H1 (cell line): ENCODE measurements around the gene MRRF. TPM values are rescaled to one million over a fixed set of nuclear protein-coding genes. Genes with fewer than 3 reads are reported as not detected.
A peak's percentile ranks its signal among the peaks of the same experiment; 100 is the strongest.

Source experiments
- CTCF ChIA-PET: fragments of 300-600 bp; sonication (Branson Sonifier 250); formaldehyde crosslinking; loops from one replicate; lab custom pipeline; 2021; ENCODE audit not compliant: partially characterized antibody; lab: Charles Lee
- POLR2A ChIA-PET: fragments of 300-600 bp; sonication (Branson Sonifier 250); formaldehyde crosslinking; loops from one replicate; lab custom pipeline; 2021; ENCODE audit warnings: inconsistent platforms; ENCODE audit not compliant: partially characterized antibody; lab: Charles Lee
- DNase-seq, 2 experiments: peaks; one replicate each; pipeline versions ENCODE4 v3.0.0 to v3.0.0-alpha.2; 2010 to 2022; ENCODE audit warnings: low spot score in 2 of 2, low read depth in 1 of 2, mixed read lengths in 1 of 2
- FAIRE-seq: peaks from 2 replicates; lab custom pipeline; 2011; peaks lifted over from hg19 to GRCh38; lab: Jason Lieb, UNC
- H2AFZ ChIP-seq: 2 replicates; pipeline ENCODE4 v1.8.1; 2012; ENCODE audit warnings: low read length, inconsistent platforms
- H2AK5ac ChIP-seq: 2 replicates; pipeline ENCODE4 v1.6.1; 2013; ENCODE audit warnings: low read depth, low read length
- H2BK120ac ChIP-seq: replicated peaks from 2 replicates; pipeline ENCODE3; 2013; ENCODE audit warnings: low read depth, low read length, inconsistent platforms
- H2BK12ac ChIP-seq: 2 replicates; pipeline ENCODE4 v1.6.1; 2013; ENCODE audit warnings: low read depth, low read length
- H2BK15ac ChIP-seq: 2 replicates; pipeline ENCODE4 v1.6.1; 2013; ENCODE audit warnings: low read length
- H2BK20ac ChIP-seq: 2 replicates; pipeline ENCODE4 v1.6.1; 2013; ENCODE audit warnings: low read length
- H2BK5ac ChIP-seq: 2 replicates; pipeline ENCODE4 v1.6.1; 2013; ENCODE audit warnings: low read depth, low read length
- H3K14ac ChIP-seq: 2 replicates; pipeline ENCODE4 v1.6.1; 2013; ENCODE audit warnings: inconsistent platforms; ENCODE audit not compliant: insufficient read length
- H3K18ac ChIP-seq: 2 replicates; pipeline ENCODE4 v1.6.1; 2013; ENCODE audit warnings: low read length; ENCODE audit errors: extremely low read depth
- H3K23ac ChIP-seq: 2 replicates; pipeline ENCODE4 v1.6.1; 2013; ENCODE audit warnings: inconsistent platforms; ENCODE audit not compliant: insufficient read length
- H3K23me2 ChIP-seq: 2 replicates; pipeline ENCODE4 v1.6.1; 2013; ENCODE audit warnings: low read depth, low read length
- H3K27ac ChIP-seq: 2 replicates; pipeline ENCODE4 v1.6.1; 2011; ENCODE audit warnings: low read depth, low read length, inconsistent platforms
- H3K27me3 ChIP-seq, 4 experiments: replicated peaks in 1 of 4; 1 replicate in 1 of 4; 2 replicates in 3 of 4; pipeline versions ENCODE4 v1.6.1 to v1.8.1; 2011 to 2013; ENCODE audit warnings: low read length in 3 of 4, mild to moderate bottlenecking in 3 of 4, inconsistent platforms in 2 of 4, mixed read lengths in 2 of 4, moderate library complexity in 1 of 4; ENCODE audit not compliant: control insufficient read depth in 3 of 4, insufficient read depth in 3 of 4; ENCODE audit errors: extremely low read depth in 1 of 4
- H3K36me3 ChIP-seq, 4 experiments: 2 replicates each; pipeline versions ENCODE4 v1.6.1 to v1.8.1; 2011 to 2013; ENCODE audit warnings: mild to moderate bottlenecking in 4 of 4, low read length in 3 of 4, moderate library complexity in 2 of 4, control low read depth in 1 of 4, inconsistent platforms in 1 of 4; ENCODE audit not compliant: insufficient read depth in 4 of 4, control insufficient read depth in 2 of 4
- H3K4ac ChIP-seq: replicated peaks from 2 replicates; pipeline ENCODE3; 2013; ENCODE audit warnings: low read length, low read depth, mixed read lengths, inconsistent platforms; ENCODE audit not compliant: insufficient read length
- H3K4me1 ChIP-seq, 4 experiments: replicated peaks in 1 of 4; 1 replicate in 1 of 4; 2 replicates in 3 of 4; pipeline versions ENCODE4 v1.6.1 to v1.8.1; 2011 to 2013; ENCODE audit warnings: low read length in 3 of 4, inconsistent platforms in 2 of 4, mixed read lengths in 1 of 4; ENCODE audit not compliant: insufficient read depth in 4 of 4, control insufficient read depth in 3 of 4
- H3K4me2 ChIP-seq, 2 experiments: 2 replicates each; pipeline versions ENCODE4 v1.6.1 to v1.8.1; 2011 to 2013; ENCODE audit warnings: low read depth in 2 of 2, low read length in 2 of 2, control low read depth in 1 of 2, inconsistent platforms in 1 of 2, mild to moderate bottlenecking in 1 of 2; ENCODE audit not compliant: insufficient read depth in 1 of 2
- H3K4me3 ChIP-seq, 4 experiments: fragments of 200-600, 300-600 bp in 1 of 4; sonication (generic), shearing (Covaris generic), sonication (Bioruptor Twin) in 1 of 4; 2 replicates each; pipeline versions ENCODE4 v1.5.1 to v1.8.1; 2011 to 2016; ENCODE audit warnings: low read length in 4 of 4, low read depth in 3 of 4, control low read depth in 2 of 4, inconsistent platforms in 2 of 4, mild to moderate bottlenecking in 2 of 4, mixed read lengths in 1 of 4, moderate library complexity in 1 of 4; ENCODE audit not compliant: insufficient read depth in 2 of 4; ENCODE audit errors: extremely low read depth in 1 of 4
- H3K56ac ChIP-seq: replicated peaks from 2 replicates; pipeline ENCODE3; 2013; ENCODE audit warnings: low read depth, mild to moderate bottlenecking, mixed read lengths, low read length, inconsistent platforms; ENCODE audit not compliant: insufficient read length
- H3K79me1 ChIP-seq: 2 replicates; pipeline ENCODE4 v1.6.1; 2013; ENCODE audit warnings: low read depth, low read length, control low read depth
- H3K79me2 ChIP-seq, 2 experiments: 2 replicates each; pipeline versions ENCODE4 v1.6.1 to v1.8.1; 2012 to 2013; ENCODE audit warnings: low read length in 2 of 2, mild to moderate bottlenecking in 2 of 2, inconsistent platforms in 1 of 2; ENCODE audit not compliant: insufficient read depth in 2 of 2, control insufficient read depth in 1 of 2
- H3K9ac ChIP-seq, 4 experiments: replicated peaks in 1 of 4; 1 replicate in 1 of 4; 2 replicates in 3 of 4; pipeline versions ENCODE4 v1.6.1 to v1.8.1; 2011 to 2013; ENCODE audit warnings: low read depth in 3 of 4, low read length in 3 of 4, control low read depth in 2 of 4, mild to moderate bottlenecking in 2 of 4, moderate library complexity in 2 of 4, inconsistent platforms in 1 of 4; ENCODE audit errors: extremely low read depth in 1 of 4
- H3K9me3 ChIP-seq, 2 experiments: 2 replicates each; pipeline versions ENCODE4 v1.6.1 to v1.8.1; 2012 to 2013; ENCODE audit warnings: mild to moderate bottlenecking in 2 of 2, moderate library complexity in 2 of 2, control low read depth in 1 of 2, inconsistent platforms in 1 of 2, low read depth in 1 of 2, low read length in 1 of 2, mixed read lengths in 1 of 2; ENCODE audit not compliant: insufficient read depth in 2 of 2
- H4K20me1 ChIP-seq, 2 experiments: replicated peaks in 1 of 2; 2 replicates each; pipeline versions ENCODE3 to v1.8.1; 2011 to 2013; ENCODE audit warnings: inconsistent platforms in 2 of 2, low read length in 2 of 2, mild to moderate bottlenecking in 1 of 2; ENCODE audit not compliant: insufficient read depth in 2 of 2, control insufficient read depth in 1 of 2
- H4K5ac ChIP-seq: 2 replicates; pipeline ENCODE4 v1.6.1; 2013; ENCODE audit warnings: low read length, low read depth, mixed read lengths, inconsistent platforms; ENCODE audit not compliant: insufficient read length
- H4K8ac ChIP-seq: 2 replicates; pipeline ENCODE4 v1.8.0; 2013; ENCODE audit warnings: mild to moderate bottlenecking, moderate library complexity, low read length, inconsistent platforms; ENCODE audit not compliant: insufficient read depth; ENCODE audit errors: extremely low read depth
- H4K91ac ChIP-seq: replicated peaks from 2 replicates; pipeline ENCODE3; 2013; ENCODE audit warnings: low read length, mixed read lengths, inconsistent platforms; ENCODE audit not compliant: insufficient read length
- ASH2L ChIP-seq: fragments of 200-600, 300-600 bp; sonication (generic); IDR thresholded peaks from one replicate; pipeline ENCODE4 v1.7.1; 2017; ENCODE audit warnings: low read length
- CBX5 ChIP-seq: fragments of 300-800, 300-1000 bp; sonication (generic); IDR thresholded peaks from 2 replicates; pipeline ENCODE4 v1.7.1; 2016; ENCODE audit warnings: antibody characterized with exemption, low read length, low read depth
- E2F6 ChIP-seq: IDR thresholded peaks from 2 replicates; pipeline ENCODE4 v1.6.1; 2012; ENCODE audit warnings: inconsistent platforms
- EZH2 ChIP-seq: fragments of 200-600 bp; sonication (generic); IDR thresholded peaks from 2 replicates; pipeline ENCODE4 v1.7.1; 2012; ENCODE audit warnings: low read depth, mild to moderate bottlenecking, moderate library complexity, low read length, inconsistent platforms; ENCODE audit not compliant: severe bottlenecking
- POLR2AphosphoS5 ChIP-seq: IDR thresholded peaks from 2 replicates; pipeline ENCODE4 v1.6.1; 2011; ENCODE audit warnings: low read depth, low read length
- SUZ12 ChIP-seq: fragments of 200-600 bp; sonication (generic); IDR thresholded peaks from 2 replicates; pipeline ENCODE4 v1.6.1; 2012; ENCODE audit warnings: mild to moderate bottlenecking, inconsistent platforms, low read length, moderate library complexity, mixed read lengths
- TCF12 ChIP-seq: IDR thresholded peaks from 2 replicates; pipeline ENCODE4 v1.6.1; 2011; ENCODE audit warnings: low read depth, mild to moderate bottlenecking, low read length
- YY1 ChIP-seq: IDR thresholded peaks from 2 replicates; pipeline ENCODE4 v1.6.1; 2011; ENCODE audit warnings: low read depth, mild to moderate bottlenecking, low read length
- WGBS, 2 experiments: shearing (Covaris generic) in 1 of 2; methylation state at CpG; one replicate each; pipeline versions ENCODE4 v1.1.6 to v1.1.7; 2013 to 2015; ENCODE audit warnings: low lambda C conversion rate in 2 of 2, mixed read lengths in 2 of 2, inconsistent platforms in 1 of 2, low coverage in 1 of 2, missing lambda C conversion rate in 1 of 2; ENCODE audit not compliant: insufficient replicate concordance in 2 of 2, insufficient coverage in 1 of 2, insufficient read length in 1 of 2; ENCODE audit errors: extremely low coverage in 1 of 2, missing lambda C conversion rate in 1 of 2; 5-methylcytosine and 5-hydroxymethylcytosine counted together
- polyA plus RNA-seq, 7 experiments: library from polyadenylated mRNA; depleted of rRNA in 3 of 7; stranded (reverse) in 5 of 7; unstranded in 2 of 7; fragments of >200 nt in 5 of 7; fragments of 200-250 nt in 2 of 7; gene quantifications; 1 replicate in 5 of 7; 2 replicates in 1 of 7; 4 replicates in 1 of 7; pipeline versions ENCODE4 v1.2.1 to v1.2.3, GENCODE V29; 2011 to 2013; ENCODE audit warnings: missing spikeins in 2 of 7, mixed read lengths in 2 of 7
- total RNA-seq: library from RNA; stranded (reverse); fragmentation: NEBNext Ultra II Directional; extraction: Animal tissue kit (Norgen Biotek cat#: 25700); gene quantifications from 2 replicates; pipeline ENCODE4 v1.2.1, GENCODE V29; 2021
- TF ChIP-seq, protein P1 (sequence below): IDR thresholded peaks from 2 replicates; pipeline ENCODE4 v1.6.1; 2012; ENCODE audit warnings: low read length, inconsistent platforms

MRRF gene
- total and polyA plus RNA-seq, 2 of the 8 experiments (the other 6 are each of a cell fraction or from before 2014, with no cell fraction given) = 29.4 to 47.8 TPM

DNA sequence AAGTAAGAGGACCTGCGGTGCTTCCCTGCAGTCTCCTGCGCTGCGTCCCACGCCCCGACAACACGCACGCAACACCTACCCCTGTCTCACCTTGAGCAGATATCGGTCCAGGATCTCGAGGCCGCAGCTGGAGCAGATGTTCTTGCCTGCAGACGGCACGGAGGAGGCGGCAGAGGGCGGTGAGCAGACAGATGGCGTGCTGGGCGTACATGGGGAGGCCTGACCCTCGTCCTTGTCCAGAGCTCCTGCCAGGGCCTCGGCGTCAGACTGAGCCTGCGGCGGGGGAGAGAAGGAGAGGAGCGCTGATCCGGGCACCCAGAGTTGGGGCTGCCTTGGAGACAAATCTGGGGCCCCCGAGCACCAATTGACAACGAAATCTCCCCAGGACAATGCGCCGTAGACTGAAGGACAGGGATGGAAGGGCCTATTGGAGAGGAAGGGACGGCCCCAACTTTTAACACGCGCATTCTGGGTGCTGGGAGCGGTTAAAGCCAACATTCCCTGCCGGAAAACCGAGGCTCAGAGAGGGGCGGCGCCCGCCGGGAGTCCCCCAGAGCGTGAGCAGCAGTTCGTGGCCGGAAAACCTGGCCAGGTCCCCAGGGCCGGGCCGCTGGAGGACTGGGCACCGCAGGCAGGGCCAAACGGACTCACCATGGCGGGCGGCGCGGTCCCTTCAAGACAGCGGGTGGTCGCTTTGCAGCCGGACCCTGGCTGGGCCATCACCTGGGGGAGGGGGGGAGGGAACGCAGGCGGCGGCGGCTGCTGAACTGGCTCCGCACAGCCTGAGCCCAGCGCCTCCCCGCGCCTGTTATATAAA, 37.7 kb upstream of the MRRF start:
- Histone ChIP-seq H2AK5ac (no peak overlapping the region), H3K27me3 (peaks cover 82 to 100% (median 95%) of the 10 kb centered on the region in 4 experiments), H3K79me1 (no peaks in the 10 kb centered on the region), H4K20me1 (peaks cover 11 to 34% of the 10 kb centered on the region in 2 experiments), H3K4me3 (peak overlapping the region in 3 of 4 experiments; percentile 9 to 48 (median 16); a peak in 6 of 8 replicates), H3K56ac (no peak overlapping the region), H3K4me2 (peak overlapping the region; percentile 57 to 73), H3K23me2 (peaks cover 4% of the 10 kb centered on the region; the same call in 1 of the 2 replicates), H3K9ac (no peak overlapping the region), H2BK120ac (no peak overlapping the region), H3K18ac (no peak overlapping the region), H3K14ac (no peak overlapping the region), H2AFZ (no peak overlapping the region), H3K4ac (no peak overlapping the region), H3K36me3 (peaks cover 0 to 4% (median 0%) of the 10 kb centered on the region in 4 experiments; a peak in 1 of 8 replicates), H2BK5ac (no peak overlapping the region), H3K9me3 (no peaks in the 10 kb centered on the region), H2BK12ac (peak overlapping the region; percentile 69; the same call in 1 of the 2 replicates), H4K8ac (no peak overlapping the region), H3K79me2 (no peaks in the 10 kb centered on the region), H4K5ac (no peak overlapping the region), H3K23ac (no peak overlapping the region), H2BK15ac (peak overlapping the region; percentile 20; the same call in 1 of the 2 replicates), H4K91ac (peak overlapping the region; percentile 29), H2BK20ac (no peak overlapping the region), H3K4me1 (peaks cover 0 to 34% (median 17%) of the 10 kb centered on the region in 4 experiments; a peak in 6 of 7 replicates), H3K27ac (no peak overlapping the region)
- ChIA-PET POLR2A (interaction anchor here (1.3 to 2.7 kb wide), 2 partner anchors 11 to 38 kb away, joined by 6 to 26 read pairs; partner anchors contain the start of genes MRRF and RBM18), CTCF (interaction anchor here (0.9 to 1.7 kb wide), 6 partner anchors 13 to 125 kb away, joined by 3 to 10 read pairs (median 3); no protein-coding TSS in a partner anchor)
- DNase-seq = peak in 1 of 2 experiments; percentile 73
- WGBS, 2 experiments = 2% methylated on average over 49 of the region's 59 CpGs; no CpG with 5 or more reads in 1 of the 2 experiments
- FAIRE-seq = no peak
- TF ChIP-seq EZH2 = peak; percentile 88
- TF ChIP-seq TCF12 = no peak
- TF ChIP-seq CBX5 = no peak
- no peak for TF ChIP-seq ASH2L
- no peak for TF ChIP-seq YY1
- TF ChIP-seq E2F6 = no peak
- TF ChIP-seq SUZ12 = peak; percentile 87
- TF ChIP-seq, protein P1, sequence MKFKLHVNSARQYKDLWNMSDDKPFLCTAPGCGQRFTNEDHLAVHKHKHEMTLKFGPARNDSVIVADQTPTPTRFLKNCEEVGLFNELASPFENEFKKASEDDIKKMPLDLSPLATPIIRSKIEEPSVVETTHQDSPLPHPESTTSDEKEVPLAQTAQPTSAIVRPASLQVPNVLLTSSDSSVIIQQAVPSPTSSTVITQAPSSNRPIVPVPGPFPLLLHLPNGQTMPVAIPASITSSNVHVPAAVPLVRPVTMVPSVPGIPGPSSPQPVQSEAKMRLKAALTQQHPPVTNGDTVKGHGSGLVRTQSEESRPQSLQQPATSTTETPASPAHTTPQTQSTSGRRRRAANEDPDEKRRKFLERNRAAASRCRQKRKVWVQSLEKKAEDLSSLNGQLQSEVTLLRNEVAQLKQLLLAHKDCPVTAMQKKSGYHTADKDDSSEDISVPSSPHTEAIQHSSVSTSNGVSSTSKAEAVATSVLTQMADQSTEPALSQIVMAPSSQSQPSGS = no peak
- TF ChIP-seq POLR2AphosphoS5 = no peak
